ENCODE data around the gene MZB1.

DNA sequence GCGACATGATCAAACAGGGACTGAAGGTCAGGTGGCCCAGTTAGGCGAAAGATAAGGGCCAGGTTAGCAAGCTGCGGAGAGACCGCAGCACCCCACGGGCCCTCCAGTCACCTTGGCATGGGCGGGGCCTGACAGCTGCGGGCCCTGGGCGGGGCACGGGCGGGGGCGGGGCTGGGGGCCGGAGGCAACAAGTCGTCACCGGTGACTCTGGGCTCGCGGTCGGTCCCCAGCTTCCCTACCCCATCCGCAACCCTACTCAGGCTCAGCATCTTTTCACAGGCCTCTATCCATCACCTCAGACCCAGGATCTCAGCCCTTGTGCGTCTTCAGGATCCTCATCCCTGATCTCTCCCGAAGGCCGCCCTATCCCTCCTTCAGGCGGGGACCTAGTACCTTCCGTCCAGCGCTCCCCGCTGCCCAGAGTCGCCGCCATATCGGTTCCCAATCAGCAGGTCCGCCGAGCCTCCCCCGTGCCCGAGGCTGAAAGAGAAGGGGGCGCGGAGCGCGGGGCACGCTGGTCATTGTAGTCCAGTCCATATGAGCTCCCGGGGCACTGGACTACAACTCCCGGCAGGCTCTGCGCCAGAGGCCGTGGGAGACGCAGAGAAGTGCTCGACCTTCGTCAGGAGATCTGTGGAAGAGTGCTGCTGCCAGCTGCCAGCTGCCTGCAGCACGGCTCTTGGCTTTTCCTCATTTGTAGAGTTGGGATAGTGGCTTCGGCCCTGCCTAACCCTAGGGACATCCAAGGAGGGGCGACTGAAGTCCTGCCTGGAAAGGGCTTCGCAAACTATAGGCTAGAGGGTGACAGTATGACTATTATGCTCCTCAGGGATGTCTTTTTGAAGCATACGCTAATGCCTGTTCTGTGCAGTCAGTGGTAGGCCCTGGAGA is 49.5 kb upstream of the MZB1 start, which contains the start of gene DNAJC18:
- TF ChIP-seq, protein P1, sequence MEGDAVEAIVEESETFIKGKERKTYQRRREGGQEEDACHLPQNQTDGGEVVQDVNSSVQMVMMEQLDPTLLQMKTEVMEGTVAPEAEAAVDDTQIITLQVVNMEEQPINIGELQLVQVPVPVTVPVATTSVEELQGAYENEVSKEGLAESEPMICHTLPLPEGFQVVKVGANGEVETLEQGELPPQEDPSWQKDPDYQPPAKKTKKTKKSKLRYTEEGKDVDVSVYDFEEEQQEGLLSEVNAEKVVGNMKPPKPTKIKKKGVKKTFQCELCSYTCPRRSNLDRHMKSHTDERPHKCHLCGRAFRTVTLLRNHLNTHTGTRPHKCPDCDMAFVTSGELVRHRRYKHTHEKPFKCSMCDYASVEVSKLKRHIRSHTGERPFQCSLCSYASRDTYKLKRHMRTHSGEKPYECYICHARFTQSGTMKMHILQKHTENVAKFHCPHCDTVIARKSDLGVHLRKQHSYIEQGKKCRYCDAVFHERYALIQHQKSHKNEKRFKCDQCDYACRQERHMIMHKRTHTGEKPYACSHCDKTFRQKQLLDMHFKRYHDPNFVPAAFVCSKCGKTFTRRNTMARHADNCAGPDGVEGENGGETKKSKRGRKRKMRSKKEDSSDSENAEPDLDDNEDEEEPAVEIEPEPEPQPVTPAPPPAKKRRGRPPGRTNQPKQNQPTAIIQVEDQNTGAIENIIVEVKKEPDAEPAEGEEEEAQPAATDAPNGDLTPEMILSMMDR (IDR thresholded peaks at IDR 0.05 in 8 of 11, conservative IDR thresholded peaks at IDR 0.05 in 3 of 11) = peak in 2 of 11 experiments; percentile 3 to 29
- peak in 2 of 3 donors; percentile 1 to 64 for TF ChIP-seq POLR2A (IDR thresholded peaks at IDR 0.05)
